ENCODE measurements around the gene SPACA9.
A peak's percentile ranks its signal among the peaks of the same experiment; 100 is the strongest.

SPACA9 gene

GRCh38 chr9:132864277-132864676 is 14.4 kb upstream of the SPACA9 start:
- DNase-seq = no peak

GRCh38 chr9:132864691-132865090 is 14.0 kb upstream of the SPACA9 start:
- DNase-seq = no peak

GRCh38 chr9:132866898-132867297 is 11.8 kb upstream of the SPACA9 start:
- DNase-seq = no peak

- DNase-seq = no peak
Observed at GRCh38 chr9:132869266-132869665, 9.4 kb upstream of the SPACA9 start.

GRCh38 chr9:132873403-132873802 is 5.3 kb upstream of the SPACA9 start:
- no peak for DNase-seq

- DNase-seq = no peak
Observed at GRCh38 chr9:132875159-132875558, 3.5 kb upstream of the SPACA9 start.

- DNase-seq = no peak
Observed at GRCh38 chr9:132876849-132877248, 1.8 kb upstream of the SPACA9 start.

GRCh38 chr9:132877458-132877823 is 1.3 kb upstream of the SPACA9 start:
- no peak for DNase-seq

- DNase-seq = peak; percentile 50 to 59 (median 56)
Observed at GRCh38 chr9:132877824-132878694, 639 bp upstream of the SPACA9 start, which contains the start of gene AK8. AK8 (minus strand) TSS chr9:132878284; CDS start chr9:132878255, 29 bp downstream.

GRCh38 chr9:132879457-132880323 is 992 bp downstream of the SPACA9 start:
- no peak for DNase-seq

- no peak for DNase-seq
Observed at GRCh38 chr9:132880324-132880661, 1.6 kb downstream of the SPACA9 start.

- DNase-seq = no peak
Observed at GRCh38 chr9:132881826-132882225, 3.1 kb downstream of the SPACA9 start.

- DNase-seq = no peak
Observed at GRCh38 chr9:132882616-132883015, 3.9 kb downstream of the SPACA9 start.

GRCh38 chr9:132883349-132884294 is 4.9 kb downstream of the SPACA9 start:
- no peak for DNase-seq

GRCh38 chr9:132885720-132886333 is 7.1 kb downstream of the SPACA9 start:
- DNase-seq = no peak

GRCh38 chr9:132886334-132886725 is 7.6 kb downstream of the SPACA9 start:
- DNase-seq = no peak

- DNase-seq = no peak
Observed at GRCh38 chr9:132887181-132888120, 8.8 kb downstream of the SPACA9 start.

GRCh38 chr9:132888151-132888550 is 9.5 kb downstream of the SPACA9 start:
- DNase-seq = no peak

- no peak for DNase-seq
Observed at GRCh38 chr9:132892400-132892799, 13.7 kb downstream of the SPACA9 start.

GRCh38 chr9:132894346-132894745 is 15.6 kb downstream of the SPACA9 start:
- no peak for DNase-seq
